GM10248 (cell line): ENCODE measurements around the gene GATAD2A.

ENCODE experiments used
- CTCF ChIA-PET: fragments of 300-600 bp; sonication (Branson Sonifier 250); formaldehyde crosslinking; extraction: SDS; loops from one replicate; lab custom pipeline; 2021; ENCODE audit warnings: antibody characterized with exemption; lab: Yijun Ruan, JAX
- POLR2A ChIA-PET: fragments of 350-650 bp; sonication (Branson Sonifier 250); formaldehyde crosslinking; extraction: SDS; loops from one replicate; lab custom pipeline; 2020; ENCODE audit warnings: antibody characterized with exemption; lab: Yijun Ruan, JAX
- DNase-seq: peaks from one replicate; pipeline ENCODE4 v3.0.0; 2012; ENCODE audit errors: extremely low spot score
- TF ChIP-seq, protein P1 (sequence below): IDR thresholded peaks from 2 replicates; pipeline ENCODE4 v1.5.1; 2012; ENCODE audit warnings: mild to moderate bottlenecking, low read depth; ENCODE audit errors: extremely low read depth, missing control alignments, control extremely low read depth

The GATAD2A gene

DNA sequence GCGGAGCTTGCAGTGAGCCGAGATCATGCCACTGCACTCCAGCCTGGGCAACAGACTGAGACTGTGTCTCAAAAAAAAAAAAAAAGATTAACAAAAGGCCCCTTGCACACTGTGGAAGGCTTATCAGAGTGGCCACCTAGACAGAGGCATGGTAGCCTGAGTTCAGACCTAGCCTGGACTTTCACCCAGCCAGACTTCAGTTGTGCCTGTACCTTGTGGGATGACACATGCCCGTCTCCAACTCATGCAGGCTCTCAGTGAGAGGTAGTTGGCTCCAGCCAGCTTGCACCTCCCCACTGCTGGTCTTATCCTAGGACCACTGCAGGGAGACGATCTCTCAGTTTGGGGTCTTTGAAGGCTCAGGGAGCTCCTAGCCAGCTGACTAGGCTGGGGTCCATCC lies 52.2 kb downstream of the GATAD2A start:
- ChIA-PET CTCF (interaction anchor here (2.0 to 6.2 kb wide), 2 partner anchors 13 to 33 kb away, joined by 7 to 31 read pairs; no protein-coding TSS in a partner anchor), POLR2A (no interaction called here)
- no peak for DNase-seq
- TF ChIP-seq, protein P1, sequence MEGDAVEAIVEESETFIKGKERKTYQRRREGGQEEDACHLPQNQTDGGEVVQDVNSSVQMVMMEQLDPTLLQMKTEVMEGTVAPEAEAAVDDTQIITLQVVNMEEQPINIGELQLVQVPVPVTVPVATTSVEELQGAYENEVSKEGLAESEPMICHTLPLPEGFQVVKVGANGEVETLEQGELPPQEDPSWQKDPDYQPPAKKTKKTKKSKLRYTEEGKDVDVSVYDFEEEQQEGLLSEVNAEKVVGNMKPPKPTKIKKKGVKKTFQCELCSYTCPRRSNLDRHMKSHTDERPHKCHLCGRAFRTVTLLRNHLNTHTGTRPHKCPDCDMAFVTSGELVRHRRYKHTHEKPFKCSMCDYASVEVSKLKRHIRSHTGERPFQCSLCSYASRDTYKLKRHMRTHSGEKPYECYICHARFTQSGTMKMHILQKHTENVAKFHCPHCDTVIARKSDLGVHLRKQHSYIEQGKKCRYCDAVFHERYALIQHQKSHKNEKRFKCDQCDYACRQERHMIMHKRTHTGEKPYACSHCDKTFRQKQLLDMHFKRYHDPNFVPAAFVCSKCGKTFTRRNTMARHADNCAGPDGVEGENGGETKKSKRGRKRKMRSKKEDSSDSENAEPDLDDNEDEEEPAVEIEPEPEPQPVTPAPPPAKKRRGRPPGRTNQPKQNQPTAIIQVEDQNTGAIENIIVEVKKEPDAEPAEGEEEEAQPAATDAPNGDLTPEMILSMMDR: no peak

DNA sequence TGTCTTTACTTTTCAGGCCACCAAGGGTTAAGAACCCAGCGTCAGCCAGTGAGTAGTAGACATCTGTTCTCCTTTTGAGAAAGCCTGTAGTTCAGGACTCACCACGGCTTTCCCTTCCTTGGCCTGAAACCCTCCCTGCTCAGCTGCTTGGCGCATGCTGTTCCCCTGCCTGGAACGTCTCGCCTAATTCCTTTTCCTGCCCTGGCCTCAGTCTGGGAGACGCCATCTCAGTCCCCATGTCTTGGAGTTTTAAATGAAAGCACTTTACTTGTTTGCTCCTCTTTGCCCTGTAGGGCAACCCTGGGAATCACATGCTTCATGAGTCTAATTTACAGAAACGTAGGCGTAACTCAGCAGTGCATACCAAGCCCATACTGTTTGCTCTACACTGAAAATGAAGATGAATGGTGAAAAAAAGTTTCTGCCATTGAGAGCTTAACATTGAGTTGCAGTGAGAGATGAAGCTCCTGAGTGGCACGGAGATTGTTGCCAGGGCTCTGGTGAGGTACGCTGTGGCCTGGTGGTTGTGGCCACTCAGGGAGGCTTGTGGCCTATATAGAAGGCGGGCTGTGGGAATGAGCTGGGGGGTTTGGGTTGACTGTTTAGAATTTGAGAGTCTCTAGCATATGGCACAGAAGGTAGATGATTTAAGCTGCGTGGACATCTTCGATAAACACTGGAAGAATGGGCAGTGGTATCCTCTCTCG lies 52.8 kb downstream of the GATAD2A start:
- TF ChIP-seq, protein P1: no peak
- no peak for DNase-seq
- ChIA-PET POLR2A (interaction anchor here (1.7 kb wide), 1 partner anchor 8 kb away, joined by 4 read pairs; no protein-coding TSS in a partner anchor), CTCF (interaction anchor here (0.8 to 6.2 kb wide), 6 partner anchors 12 to 97 kb away, joined by 3 to 31 read pairs (median 4); no protein-coding TSS in a partner anchor)

DNA sequence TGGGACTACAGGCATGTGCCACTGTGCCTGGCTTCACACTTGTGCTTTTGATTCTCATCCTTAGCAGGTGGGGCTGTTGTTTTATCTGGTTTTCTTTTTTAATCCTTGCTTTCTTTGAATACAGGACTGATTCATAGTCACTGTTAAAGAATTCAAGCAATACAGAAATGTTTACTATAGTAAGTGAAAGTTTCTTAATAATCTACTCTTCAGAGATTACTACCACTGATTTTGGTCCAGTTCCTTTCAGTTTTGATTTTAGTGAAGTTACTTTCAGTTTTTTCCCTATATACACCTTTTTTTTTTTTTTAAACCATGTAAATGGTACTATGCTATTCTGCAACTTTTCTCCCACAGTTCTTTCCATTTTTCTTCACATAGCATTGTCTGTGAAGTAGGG lies 53.6 kb downstream of the GATAD2A start:
- ChIA-PET POLR2A (interaction anchor here (1.7 kb wide), 1 partner anchor 9 kb away, joined by 4 read pairs; no protein-coding TSS in a partner anchor), CTCF (interaction anchor here (0.8 to 6.2 kb wide), 8 partner anchors 12 to 97 kb away, joined by 3 to 31 read pairs (median 4); partner anchors contain the start of gene GATAD2A)
- TF ChIP-seq, protein P1: no peak
- DNase-seq: peak; percentile 61

DNA sequence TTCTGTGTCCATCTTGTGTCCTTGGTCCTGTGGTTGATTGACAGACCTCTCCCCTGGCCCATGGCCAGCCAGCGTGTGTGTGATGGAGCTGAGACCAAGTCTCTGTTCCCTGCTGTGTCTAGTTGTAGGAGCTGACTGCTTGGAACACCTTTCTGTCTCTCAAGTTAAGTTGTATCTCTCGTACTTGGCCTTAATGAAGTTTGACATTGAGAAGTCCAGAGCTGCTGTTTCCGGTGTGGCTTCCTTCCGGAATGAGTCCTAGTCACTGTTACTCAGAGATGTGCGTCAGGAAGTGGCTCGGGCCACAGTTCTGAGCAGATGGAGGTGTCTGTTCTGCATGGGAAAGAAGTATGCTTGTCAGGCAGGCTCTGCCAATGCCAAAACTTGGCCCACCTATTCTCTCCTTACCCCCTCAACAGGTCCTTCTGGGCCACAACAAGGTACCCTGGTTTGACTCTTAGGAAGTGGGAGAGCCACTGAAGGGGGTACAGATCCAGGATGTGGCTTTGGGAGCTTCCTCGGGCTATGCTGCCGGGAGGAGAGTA lies 54.3 kb downstream of the GATAD2A start:
- ChIA-PET CTCF (interaction anchor here (1.0 to 6.2 kb wide), 5 partner anchors 14 to 96 kb away, joined by 3 to 31 read pairs (median 5); partner anchors contain the start of gene GATAD2A), POLR2A (interaction anchor here (1.7 kb wide), 1 partner anchor 10 kb away, joined by 4 read pairs; no protein-coding TSS in a partner anchor)
- DNase-seq: peak; percentile 61

DNA sequence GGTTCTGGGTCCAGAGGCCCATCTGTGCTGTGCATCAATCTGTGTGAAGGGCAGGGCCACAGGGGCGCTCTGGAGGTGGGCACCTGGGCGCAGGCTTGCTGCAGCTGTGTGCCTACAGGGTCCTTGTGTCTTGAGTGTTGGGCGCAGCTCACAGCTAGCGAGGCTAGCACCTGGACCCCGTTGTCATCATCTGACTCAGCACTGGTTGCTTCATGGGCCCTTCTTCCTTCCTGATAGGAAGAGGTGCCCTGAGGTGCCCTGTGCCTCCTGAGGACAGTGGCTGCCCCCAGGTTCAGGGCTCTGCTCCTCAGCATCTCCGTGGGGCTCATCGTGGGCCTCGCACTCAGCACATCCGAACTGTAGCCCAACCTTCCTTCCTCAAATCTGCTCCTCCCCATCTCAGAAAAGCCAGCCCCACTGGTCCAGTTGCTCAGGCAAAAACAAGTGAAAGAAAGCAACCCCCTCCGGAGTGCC lies 54.8 kb downstream of the GATAD2A start:
- DNase-seq: no peak
- ChIA-PET CTCF (interaction anchor here (1.0 to 6.2 kb wide), 4 partner anchors 13 to 55 kb away, joined by 3 to 31 read pairs (median 6); partner anchors contain the start of gene GATAD2A), POLR2A (no interaction called here)
- TF ChIP-seq, protein P1: no peak

More for the DNA sequence above, 54.3 kb downstream of the GATAD2A start:
- TF ChIP-seq, protein P1: no peak

DNA sequence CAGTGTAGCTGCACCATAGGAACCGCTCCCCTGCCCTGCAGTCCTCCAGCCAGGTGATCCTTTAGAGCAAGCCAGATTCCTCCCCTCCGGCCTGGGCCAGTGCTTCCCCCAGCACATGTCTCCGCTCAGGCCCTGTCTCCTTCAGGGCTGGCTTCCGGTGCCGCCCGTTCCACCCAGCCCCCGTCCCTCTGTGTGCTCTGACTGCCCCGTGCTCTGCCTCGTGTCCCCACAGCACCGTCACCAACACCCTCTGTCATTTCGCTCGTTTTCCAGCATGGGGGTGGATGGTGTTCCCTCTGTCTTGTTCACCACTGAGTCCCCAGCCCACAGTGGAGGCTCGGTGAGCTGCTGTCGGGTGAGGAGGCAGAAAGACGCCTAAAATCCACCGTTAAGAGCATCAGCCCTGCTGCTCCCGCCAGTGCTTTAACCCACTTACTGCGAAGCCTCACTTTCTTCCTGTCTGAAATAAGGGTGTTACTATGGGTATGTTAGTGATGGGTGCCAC lies 55.3 kb downstream of the GATAD2A start:
- TF ChIP-seq, protein P1: no peak
- peak; percentile 61 for DNase-seq
- ChIA-PET POLR2A (no interaction called here), CTCF (interaction anchor here (6.2 kb wide), 1 partner anchor 30 kb away, joined by 31 read pairs; no protein-coding TSS in a partner anchor)
